Measurements from ENCODE around the gene EPB41L1.

Gene EPB41L1

GRCh38 chr20:36114707-36115106 is 39.8 kb upstream of the EPB41L1 start:
- ChIA-PET CTCF (interaction anchor here (1.0 kb wide), 1 partner anchor 17 kb away, joined by 3 read pairs; no protein-coding TSS in a partner anchor), POLR2A (no interaction called here)
- DNase-seq (ENCODE audit: extremely low spot score): no peak
- TF ChIP-seq BHLHE40 (IDR thresholded peaks at IDR 0.05; ENCODE audit: borderline replicate concordance) (no peak), FOXA1 (IDR thresholded peaks at IDR 0.05) (no peak), CTBP1 (IDR thresholded peaks at IDR 0.05; ENCODE audit: borderline replicate concordance) (no peak)

- POLR2A ChIA-PET: no interaction called here
- DNase-seq (ENCODE audit: extremely low spot score): no peak
- CTCF ChIA-PET: no interaction called here
- TF ChIP-seq SP1 (IDR thresholded peaks at IDR 0.05): no peak
- TF ChIP-seq BHLHE40 (IDR thresholded peaks at IDR 0.05; ENCODE audit: borderline replicate concordance): no peak
- no peak for TF ChIP-seq FOXK2 (IDR thresholded peaks at IDR 0.05)
- TF ChIP-seq SUZ12 (IDR thresholded peaks at IDR 0.05): no peak
- TF ChIP-seq L3MBTL2 (conservative IDR thresholded peaks at IDR 0.05): no peak
- TF ChIP-seq FOXM1 (IDR thresholded peaks at IDR 0.05; ENCODE audit: borderline replicate concordance): no peak
- TF ChIP-seq ZNF384 (IDR thresholded peaks at IDR 0.05): no peak
- TF ChIP-seq TARDBP (IDR thresholded peaks at IDR 0.05): no peak
- TF ChIP-seq NFRKB (IDR thresholded peaks at IDR 0.05): no peak
- no peak for TF ChIP-seq HDGF (IDR thresholded peaks at IDR 0.05; ENCODE audit: borderline replicate concordance)
- TF ChIP-seq ELF4 (IDR thresholded peaks at IDR 0.05): no peak
These were observed 38.6 kb upstream of the EPB41L1 start for GRCh38 chr20:36115925-36116324.

- CTCF ChIA-PET: no interaction called here
- TF ChIP-seq LEF1 (IDR thresholded peaks at IDR 0.05; ENCODE audit: borderline replicate concordance) (no peak), ELF4 (IDR thresholded peaks at IDR 0.05) (no peak), SP1 (IDR thresholded peaks at IDR 0.05) (no peak), TARDBP (IDR thresholded peaks at IDR 0.05) (no peak), L3MBTL2 (conservative IDR thresholded peaks at IDR 0.05) (no peak), PKNOX1 (IDR thresholded peaks at IDR 0.05) (no peak)
- POLR2A ChIA-PET: no interaction called here
- DNase-seq (ENCODE audit: extremely low spot score): no peak
These were observed 37.6 kb upstream of the EPB41L1 start for GRCh38 chr20:36116807-36117441.

DNA sequence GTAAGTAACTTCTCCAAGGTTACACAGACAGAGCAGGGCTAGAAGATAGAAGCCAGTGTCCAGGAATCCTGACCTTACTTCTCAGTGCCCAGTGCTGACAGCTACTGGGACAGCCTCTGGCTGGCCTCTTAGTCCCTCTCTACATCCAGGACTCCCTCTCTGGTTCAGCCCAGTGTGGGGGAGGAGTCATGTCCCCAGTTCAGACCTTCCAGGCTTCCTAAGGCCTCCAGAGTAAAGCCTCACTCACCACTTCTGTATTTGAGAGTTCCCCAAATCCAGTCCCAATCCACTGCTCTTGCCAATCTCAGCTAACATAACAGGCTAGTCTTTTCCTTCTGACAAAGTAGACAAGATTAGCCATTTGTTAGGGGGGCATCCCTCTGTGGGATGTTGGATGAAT is 36.9 kb upstream of the EPB41L1 start:
- ChIA-PET POLR2A (no interaction called here), CTCF (no interaction called here)
- DNase-seq (ENCODE audit: extremely low spot score): no peak
- no peak for TF ChIP-seq NFRKB (IDR thresholded peaks at IDR 0.05)
- no peak for TF ChIP-seq PKNOX1 (IDR thresholded peaks at IDR 0.05)
- no peak for TF ChIP-seq CTBP1 (IDR thresholded peaks at IDR 0.05; ENCODE audit: borderline replicate concordance)
- TF ChIP-seq FOXK2 (IDR thresholded peaks at IDR 0.05): no peak
- TF ChIP-seq L3MBTL2 (conservative IDR thresholded peaks at IDR 0.05): no peak
- no peak for TF ChIP-seq ZNF384 (IDR thresholded peaks at IDR 0.05)
- no peak for TF ChIP-seq BHLHE40 (IDR thresholded peaks at IDR 0.05; ENCODE audit: borderline replicate concordance)

GRCh38 chr20:36118371-36118770 is 36.2 kb upstream of the EPB41L1 start:
- ChIA-PET CTCF (no interaction called here), POLR2A (no interaction called here)
- TF ChIP-seq HDGF (IDR thresholded peaks at IDR 0.05; ENCODE audit: borderline replicate concordance) (no peak), ELF4 (IDR thresholded peaks at IDR 0.05) (no peak), FOXA1 (IDR thresholded peaks at IDR 0.05) (no peak), PKNOX1 (IDR thresholded peaks at IDR 0.05) (no peak), TARDBP (IDR thresholded peaks at IDR 0.05) (no peak), SUZ12 (IDR thresholded peaks at IDR 0.05) (no peak), L3MBTL2 (conservative IDR thresholded peaks at IDR 0.05) (no peak), ARNT (IDR thresholded peaks at IDR 0.05) (no peak), FOXM1 (IDR thresholded peaks at IDR 0.05; ENCODE audit: borderline replicate concordance) (no peak), FOXK2 (IDR thresholded peaks at IDR 0.05) (no peak), ZNF384 (IDR thresholded peaks at IDR 0.05) (no peak), SP1 (IDR thresholded peaks at IDR 0.05) (no peak), CTBP1 (IDR thresholded peaks at IDR 0.05; ENCODE audit: borderline replicate concordance) (no peak), LEF1 (IDR thresholded peaks at IDR 0.05; ENCODE audit: borderline replicate concordance) (no peak), NFRKB (IDR thresholded peaks at IDR 0.05) (no peak)
- DNase-seq (ENCODE audit: extremely low spot score): no peak

DNA sequence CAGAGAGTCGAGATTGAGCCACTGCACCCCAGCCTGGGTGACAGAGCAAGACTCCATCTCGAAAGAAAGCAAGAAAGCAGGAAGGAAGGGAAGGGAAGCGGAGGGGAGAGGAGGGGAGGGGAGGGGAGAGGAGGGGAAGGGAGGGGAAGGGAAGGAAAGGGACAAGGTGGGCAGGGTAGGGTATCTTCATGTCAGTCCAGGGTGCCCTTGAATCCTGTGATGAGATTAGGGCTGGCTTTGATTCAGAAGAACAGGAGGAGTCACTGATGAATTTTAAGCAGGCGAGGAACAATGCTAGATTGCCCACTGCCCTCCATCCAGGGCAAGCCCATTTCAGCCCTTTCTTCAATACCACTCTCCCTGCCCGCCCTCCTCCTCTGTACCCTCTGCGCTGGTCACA is 35.0 kb upstream of the EPB41L1 start:
- ChIA-PET POLR2A (no interaction called here), CTCF (no interaction called here)
- DNase-seq (ENCODE audit: extremely low spot score): no peak
- TF ChIP-seq CTBP1 (IDR thresholded peaks at IDR 0.05; ENCODE audit: borderline replicate concordance) (no peak), BHLHE40 (IDR thresholded peaks at IDR 0.05; ENCODE audit: borderline replicate concordance) (no peak)

GRCh38 chr20:36120241-36120640 is 34.3 kb upstream of the EPB41L1 start:
- ChIA-PET CTCF (no interaction called here), POLR2A (no interaction called here)
- no peak for DNase-seq (ENCODE audit: extremely low spot score)
- TF ChIP-seq HDGF (IDR thresholded peaks at IDR 0.05; ENCODE audit: borderline replicate concordance): no peak
- no peak for TF ChIP-seq LEF1 (IDR thresholded peaks at IDR 0.05; ENCODE audit: borderline replicate concordance)
- TF ChIP-seq PKNOX1 (IDR thresholded peaks at IDR 0.05): no peak
- TF ChIP-seq ZNF384 (IDR thresholded peaks at IDR 0.05): no peak
- TF ChIP-seq FOXM1 (IDR thresholded peaks at IDR 0.05; ENCODE audit: borderline replicate concordance): no peak
- TF ChIP-seq FOXA1 (IDR thresholded peaks at IDR 0.05): no peak
- TF ChIP-seq SP1 (IDR thresholded peaks at IDR 0.05): no peak
- TF ChIP-seq TARDBP (IDR thresholded peaks at IDR 0.05): no peak
- no peak for TF ChIP-seq NFRKB (IDR thresholded peaks at IDR 0.05)
- TF ChIP-seq BHLHE40 (IDR thresholded peaks at IDR 0.05; ENCODE audit: borderline replicate concordance): no peak
- no peak for TF ChIP-seq L3MBTL2 (conservative IDR thresholded peaks at IDR 0.05)
- no peak for TF ChIP-seq ARNT (IDR thresholded peaks at IDR 0.05)
- TF ChIP-seq SUZ12 (IDR thresholded peaks at IDR 0.05): no peak
- no peak for TF ChIP-seq CTBP1 (IDR thresholded peaks at IDR 0.05; ENCODE audit: borderline replicate concordance)
- no peak for TF ChIP-seq ELF4 (IDR thresholded peaks at IDR 0.05)
